Measurements from ENCODE around the gene ARID2.

DNA sequence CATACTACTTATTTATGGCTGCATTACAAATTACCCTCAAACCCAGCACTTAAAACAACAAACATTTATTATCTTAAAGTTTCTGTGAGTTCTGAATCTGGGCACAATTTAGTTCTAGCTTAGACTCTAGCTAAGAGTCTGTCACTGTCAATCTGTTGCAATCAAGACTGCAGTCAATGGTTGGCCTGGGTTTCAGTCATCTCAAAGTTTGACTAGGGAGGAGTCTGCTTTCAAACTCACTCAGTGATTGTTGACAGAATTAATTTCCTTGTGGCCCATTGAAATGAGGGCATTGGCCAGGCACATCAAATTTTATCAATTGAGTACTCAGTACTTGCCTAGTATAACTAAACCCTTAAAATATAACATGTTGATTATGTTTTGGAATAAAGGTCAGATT, 51.6 kb downstream of the ARID2 start:
- TF ChIP-seq, protein P1, sequence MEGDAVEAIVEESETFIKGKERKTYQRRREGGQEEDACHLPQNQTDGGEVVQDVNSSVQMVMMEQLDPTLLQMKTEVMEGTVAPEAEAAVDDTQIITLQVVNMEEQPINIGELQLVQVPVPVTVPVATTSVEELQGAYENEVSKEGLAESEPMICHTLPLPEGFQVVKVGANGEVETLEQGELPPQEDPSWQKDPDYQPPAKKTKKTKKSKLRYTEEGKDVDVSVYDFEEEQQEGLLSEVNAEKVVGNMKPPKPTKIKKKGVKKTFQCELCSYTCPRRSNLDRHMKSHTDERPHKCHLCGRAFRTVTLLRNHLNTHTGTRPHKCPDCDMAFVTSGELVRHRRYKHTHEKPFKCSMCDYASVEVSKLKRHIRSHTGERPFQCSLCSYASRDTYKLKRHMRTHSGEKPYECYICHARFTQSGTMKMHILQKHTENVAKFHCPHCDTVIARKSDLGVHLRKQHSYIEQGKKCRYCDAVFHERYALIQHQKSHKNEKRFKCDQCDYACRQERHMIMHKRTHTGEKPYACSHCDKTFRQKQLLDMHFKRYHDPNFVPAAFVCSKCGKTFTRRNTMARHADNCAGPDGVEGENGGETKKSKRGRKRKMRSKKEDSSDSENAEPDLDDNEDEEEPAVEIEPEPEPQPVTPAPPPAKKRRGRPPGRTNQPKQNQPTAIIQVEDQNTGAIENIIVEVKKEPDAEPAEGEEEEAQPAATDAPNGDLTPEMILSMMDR (IDR thresholded peaks at IDR 0.05) = no peak
- no peak for TF ChIP-seq EZH2 (IDR thresholded peaks at IDR 0.05; ENCODE audit: borderline replicate concordance, insufficient read depth, low read depth, low read length, poor library complexity, severe bottlenecking)

Measured in B cell (primary cell).